SH-SY5Y (cell line): ENCODE measurements around the gene AP1G2.

Experiments
- GATA2 ChIP-seq: IDR thresholded peaks from 2 replicates; pipeline ENCODE4 v1.6.1; 2011; ENCODE audit warnings: mild to moderate bottlenecking, low read depth, low read length
- GATA3 ChIP-seq: IDR thresholded peaks from 2 replicates; pipeline ENCODE4 v1.6.1; 2011; ENCODE audit warnings: low read depth, mild to moderate bottlenecking, low read length, moderate library complexity

DNA sequence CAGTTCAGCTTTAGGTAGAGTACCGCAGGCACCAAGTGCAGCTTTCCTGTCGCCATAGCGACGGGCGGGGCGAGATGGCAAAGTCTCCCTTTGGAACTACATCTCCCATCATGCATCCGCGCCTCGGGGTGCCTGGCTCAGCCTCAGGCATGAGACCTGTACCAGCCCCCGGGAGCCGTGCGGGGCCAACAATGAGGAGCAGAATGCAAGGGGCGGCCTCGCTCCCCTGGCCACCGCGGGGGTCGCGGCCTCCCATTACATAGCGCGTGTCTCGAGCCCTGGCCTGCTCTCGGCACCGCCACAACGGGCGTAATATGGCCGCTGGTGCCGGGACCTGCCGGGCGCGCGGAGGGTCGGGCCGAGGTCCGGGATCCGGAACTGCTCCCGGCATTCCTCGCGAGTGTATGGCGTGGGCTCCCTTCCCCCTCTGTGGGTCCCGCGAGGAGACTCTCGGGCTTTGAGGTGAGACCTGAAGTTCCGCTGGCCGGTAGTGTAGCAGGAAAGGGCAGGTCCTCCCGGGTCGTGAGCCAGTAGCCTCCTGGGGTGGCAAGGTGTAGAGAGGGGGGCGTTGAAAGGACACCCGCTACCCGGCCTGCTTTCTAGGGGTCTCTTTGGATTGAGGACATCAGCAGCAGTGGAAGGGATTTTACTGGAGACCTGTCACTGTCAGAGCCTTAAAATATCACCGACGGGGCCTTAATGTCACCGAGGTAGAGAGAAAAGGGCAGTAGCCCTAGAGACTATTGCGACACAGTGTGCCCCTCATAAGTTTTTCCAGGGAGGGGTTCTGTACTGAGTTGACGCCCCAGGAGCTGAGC, 11.5 kb downstream of the AP1G2 start, which contains the start of gene THTPA:
- TF ChIP-seq GATA2 (no peak; the same call in 1 of the 2 replicates), GATA3 (no peak)
